HCT116 (cell line): ENCODE data around the gene DDX50. TPM values are rescaled to one million over a fixed set of nuclear protein-coding genes. Genes with fewer than 3 reads are reported as not detected.

ENCODE experiments used
- ATAC-seq: fragments of 200-7000 bp; cut with Tn5 transposase; 2 replicates; pipeline ENCODE4 v1.9.1; 2020; ENCODE audit warnings: mild to moderate bottlenecking, moderate library complexity
- BruUV-seq: library from RNA; stranded (reverse); fragments of 400-500 nt; replicated peaks from 2 replicates; lab custom pipeline; 2021; lab: Mats Ljungman, UMichigan
- CTCF ChIA-PET: fragments of 300-600 bp; sonication (Branson Sonifier 250); formaldehyde crosslinking; loops from one replicate; lab custom pipeline; 2021; ENCODE audit warnings: antibody characterized with exemption; lab: Charles Lee
- POLR2A ChIA-PET: fragments of 300-600, 350-600 bp; sonication (Branson Sonifier 250); formaldehyde crosslinking; loops from one replicate; lab custom pipeline; 2021; ENCODE audit warnings: antibody characterized with exemption; lab: Charles Lee
- RAD21 ChIA-PET, 2 experiments: fragments of 300-600 bp; sonication (Branson Sonifier 250); formaldehyde crosslinking; loops; one replicate each; lab custom pipeline; 2023; ENCODE audit warnings: low total read pairs in 2 of 2; ENCODE audit not compliant: uncharacterized antibody in 2 of 2, unreplicated experiment in 2 of 2, low non-redundant PET in 1 of 2; lab: Charles Lee
- DNase-seq: peaks from one replicate; pipeline ENCODE4 v3.0.0-alpha.2; 2010; ENCODE audit warnings: low read depth, low spot score
- H2AFZ ChIP-seq: fragments of 200-600 bp; shearing (Covaris generic), sonication (generic); 2 replicates; pipeline ENCODE4 v1.6.1; 2017; ENCODE audit warnings: low read depth, mixed run types, mixed read lengths, antibody characterized with exemption, low read length; ENCODE audit not compliant: poor library complexity, severe bottlenecking
- H3K27ac ChIP-seq: 2 replicates; pipeline ENCODE4 v1.5.1; 2012; ENCODE audit warnings: low read depth, low read length
- H3K27me3 ChIP-seq: fragments of 200-600 bp; sonication (generic); 2 replicates; pipeline ENCODE4 v1.6.1; 2016; ENCODE audit warnings: mixed run types, low read length, mixed read lengths; ENCODE audit not compliant: insufficient read depth
- H3K36me3 ChIP-seq, 2 experiments: fragments of 200-500 bp in 1 of 2; fragments of 200-600 bp in 1 of 2; sonication (Bioruptor generic) in 1 of 2; sonication (generic) in 1 of 2; 2 replicates each; pipeline versions ENCODE4 v1.5.1 to v1.6.1; 2014 to 2016; ENCODE audit warnings: low read length in 2 of 2, inconsistent platforms in 1 of 2, mixed read lengths in 1 of 2, mixed run types in 1 of 2; ENCODE audit not compliant: insufficient read depth in 2 of 2, control insufficient read depth in 1 of 2
- H3K4me1 ChIP-seq, 2 experiments: fragments of 200-600 bp in 1 of 2; sonication (generic) in 1 of 2; 2 replicates each; pipeline versions ENCODE4 v1.5.1 to v1.6.1; 2012 to 2017; ENCODE audit warnings: low read length in 2 of 2, inconsistent platforms in 1 of 2, mild to moderate bottlenecking in 1 of 2, mixed read lengths in 1 of 2, mixed run types in 1 of 2, moderate library complexity in 1 of 2; ENCODE audit not compliant: insufficient read depth in 2 of 2, control insufficient read depth in 1 of 2
- H3K4me2 ChIP-seq: fragments of 200-600 bp; sonication (generic); 2 replicates; pipeline ENCODE4 v1.6.1; 2017; ENCODE audit warnings: mixed run types, low read length, mixed read lengths
- H3K4me3 ChIP-seq, 2 experiments: fragments of 200-600 bp in 1 of 2; sonication (generic) in 1 of 2; replicated peaks in 1 of 2; 2 replicates each; pipeline ENCODE4 v1.5.1; 2011 to 2016; ENCODE audit warnings: low read length in 2 of 2, control low read depth in 1 of 2, low read depth in 1 of 2, mild to moderate bottlenecking in 1 of 2, mixed read lengths in 1 of 2, mixed run types in 1 of 2
- H3K79me2 ChIP-seq: fragments of 200-600 bp; sonication (generic); 2 replicates; pipeline ENCODE4 v1.6.1; 2017; ENCODE audit warnings: mild to moderate bottlenecking, mixed run types, low read length, moderate library complexity, mixed read lengths; ENCODE audit not compliant: insufficient read depth
- H3K9ac ChIP-seq: fragments of 200-600 bp; sonication (generic); 2 replicates; pipeline ENCODE4 v1.6.1; 2016; ENCODE audit warnings: low read length, mixed read lengths
- H3K9me2 ChIP-seq: fragments of 200-600 bp; sonication (generic), shearing (Covaris generic); 2 replicates; pipeline ENCODE4 v1.6.1; 2017; ENCODE audit warnings: mixed run types, mild to moderate bottlenecking, moderate library complexity; ENCODE audit not compliant: insufficient read depth
- H3K9me3 ChIP-seq, 2 experiments: fragments of 200-500 bp in 1 of 2; fragments of 200-600 bp in 1 of 2; sonication (Bioruptor generic) in 1 of 2; sonication (generic) in 1 of 2; 2 replicates each; pipeline ENCODE4 v1.6.1; 2014 to 2017; ENCODE audit warnings: low read length in 2 of 2, mixed read lengths in 2 of 2, inconsistent platforms in 1 of 2, low read depth in 1 of 2, mild to moderate bottlenecking in 1 of 2, mixed run types in 1 of 2, moderate library complexity in 1 of 2; ENCODE audit not compliant: control insufficient read depth in 1 of 2, insufficient read depth in 1 of 2
- H4K20me1 ChIP-seq: fragments of 200-600 bp; sonication (generic), shearing (Covaris generic); 2 replicates; pipeline ENCODE4 v1.6.1; 2017; ENCODE audit warnings: mixed run types, mild to moderate bottlenecking, moderate library complexity; ENCODE audit not compliant: insufficient read depth
- JUND ChIP-seq: IDR thresholded peaks from 2 replicates; pipeline ENCODE4 v1.6.1; 2012
- SP1 ChIP-seq: IDR thresholded peaks from 2 replicates; pipeline ENCODE4 v1.6.1; 2012; ENCODE audit warnings: low read depth
- ZNF274 ChIP-seq: fragments of 200-500 bp; sonication (Bioruptor generic); IDR thresholded peaks from 2 replicates; pipeline ENCODE4 v1.6.1; 2014; ENCODE audit warnings: mild to moderate bottlenecking, low read depth, low read length, inconsistent platforms
- intact Hi-C: fragments of 100-400 bp; cut with micrococcal nuclease; formaldehyde crosslinking; loops from 2 replicates; pipeline ENCODE4 v1.10.0; 2022
- total RNA-seq: library from RNA; stranded (reverse); gene quantifications from one replicate; pipeline ENCODE4 v1.2.1, GENCODE V29; 2021; ENCODE audit not compliant: unreplicated experiment
- TF ChIP-seq, protein P1 (sequence below): IDR thresholded peaks from 2 replicates; pipeline ENCODE4 v1.6.1; 2012; ENCODE audit warnings: low read depth
- TF ChIP-seq, protein P2 (sequence below): IDR thresholded peaks from 2 replicates; pipeline ENCODE4 v1.6.1; 2011; ENCODE audit warnings: mild to moderate bottlenecking, low read length, moderate library complexity; ENCODE audit not compliant: insufficient replicate concordance; ENCODE audit errors: extremely low read depth
- TF ChIP-seq, protein P3 (sequence below): IDR thresholded peaks from 2 replicates; pipeline ENCODE4 v1.6.1; 2012

The DDX50 gene
- total RNA-seq, 1 experiment from 2014 or later: 25.6 TPM

DNA sequence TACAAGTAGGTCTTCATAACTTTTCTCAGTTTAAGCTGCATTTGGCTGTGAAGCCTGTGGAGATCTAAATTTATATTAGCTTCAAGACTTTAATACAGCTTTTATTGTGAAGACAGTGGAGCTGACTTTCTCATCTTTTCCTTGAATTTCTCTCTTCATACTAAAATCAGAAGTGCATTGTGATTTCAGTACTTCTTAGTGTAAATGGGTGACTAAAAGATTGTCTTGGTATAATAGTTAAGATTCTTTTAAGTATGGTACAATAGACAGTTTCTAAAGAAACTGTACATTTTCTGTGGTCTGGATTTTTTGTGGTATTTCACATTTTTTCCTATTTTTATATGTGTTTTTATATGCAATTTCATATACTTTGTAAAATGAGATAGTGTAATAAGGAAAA, 33.9 kb downstream of the DDX50 start:
- TF ChIP-seq, protein P1, sequence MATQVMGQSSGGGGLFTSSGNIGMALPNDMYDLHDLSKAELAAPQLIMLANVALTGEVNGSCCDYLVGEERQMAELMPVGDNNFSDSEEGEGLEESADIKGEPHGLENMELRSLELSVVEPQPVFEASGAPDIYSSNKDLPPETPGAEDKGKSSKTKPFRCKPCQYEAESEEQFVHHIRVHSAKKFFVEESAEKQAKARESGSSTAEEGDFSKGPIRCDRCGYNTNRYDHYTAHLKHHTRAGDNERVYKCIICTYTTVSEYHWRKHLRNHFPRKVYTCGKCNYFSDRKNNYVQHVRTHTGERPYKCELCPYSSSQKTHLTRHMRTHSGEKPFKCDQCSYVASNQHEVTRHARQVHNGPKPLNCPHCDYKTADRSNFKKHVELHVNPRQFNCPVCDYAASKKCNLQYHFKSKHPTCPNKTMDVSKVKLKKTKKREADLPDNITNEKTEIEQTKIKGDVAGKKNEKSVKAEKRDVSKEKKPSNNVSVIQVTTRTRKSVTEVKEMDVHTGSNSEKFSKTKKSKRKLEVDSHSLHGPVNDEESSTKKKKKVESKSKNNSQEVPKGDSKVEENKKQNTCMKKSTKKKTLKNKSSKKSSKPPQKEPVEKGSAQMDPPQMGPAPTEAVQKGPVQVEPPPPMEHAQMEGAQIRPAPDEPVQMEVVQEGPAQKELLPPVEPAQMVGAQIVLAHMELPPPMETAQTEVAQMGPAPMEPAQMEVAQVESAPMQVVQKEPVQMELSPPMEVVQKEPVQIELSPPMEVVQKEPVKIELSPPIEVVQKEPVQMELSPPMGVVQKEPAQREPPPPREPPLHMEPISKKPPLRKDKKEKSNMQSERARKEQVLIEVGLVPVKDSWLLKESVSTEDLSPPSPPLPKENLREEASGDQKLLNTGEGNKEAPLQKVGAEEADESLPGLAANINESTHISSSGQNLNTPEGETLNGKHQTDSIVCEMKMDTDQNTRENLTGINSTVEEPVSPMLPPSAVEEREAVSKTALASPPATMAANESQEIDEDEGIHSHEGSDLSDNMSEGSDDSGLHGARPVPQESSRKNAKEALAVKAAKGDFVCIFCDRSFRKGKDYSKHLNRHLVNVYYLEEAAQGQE: no peak
- no peak for TF ChIP-seq ZNF274
- TF ChIP-seq, protein P2, sequence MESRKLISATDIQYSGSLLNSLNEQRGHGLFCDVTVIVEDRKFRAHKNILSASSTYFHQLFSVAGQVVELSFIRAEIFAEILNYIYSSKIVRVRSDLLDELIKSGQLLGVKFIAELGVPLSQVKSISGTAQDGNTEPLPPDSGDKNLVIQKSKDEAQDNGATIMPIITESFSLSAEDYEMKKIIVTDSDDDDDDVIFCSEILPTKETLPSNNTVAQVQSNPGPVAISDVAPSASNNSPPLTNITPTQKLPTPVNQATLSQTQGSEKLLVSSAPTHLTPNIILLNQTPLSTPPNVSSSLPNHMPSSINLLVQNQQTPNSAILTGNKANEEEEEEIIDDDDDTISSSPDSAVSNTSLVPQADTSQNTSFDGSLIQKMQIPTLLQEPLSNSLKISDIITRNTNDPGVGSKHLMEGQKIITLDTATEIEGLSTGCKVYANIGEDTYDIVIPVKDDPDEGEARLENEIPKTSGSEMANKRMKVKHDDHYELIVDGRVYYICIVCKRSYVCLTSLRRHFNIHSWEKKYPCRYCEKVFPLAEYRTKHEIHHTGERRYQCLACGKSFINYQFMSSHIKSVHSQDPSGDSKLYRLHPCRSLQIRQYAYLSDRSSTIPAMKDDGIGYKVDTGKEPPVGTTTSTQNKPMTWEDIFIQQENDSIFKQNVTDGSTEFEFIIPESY: no peak
- no peak for TF ChIP-seq SP1
- TF ChIP-seq JUND: no peak
- TF ChIP-seq, protein P3, sequence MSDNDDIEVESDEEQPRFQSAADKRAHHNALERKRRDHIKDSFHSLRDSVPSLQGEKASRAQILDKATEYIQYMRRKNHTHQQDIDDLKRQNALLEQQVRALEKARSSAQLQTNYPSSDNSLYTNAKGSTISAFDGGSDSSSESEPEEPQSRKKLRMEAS: no peak
- no peaks in the 10 kb centered on the region for H3K79me2 ChIP-seq
- ATAC-seq: no peak
- H3K9ac ChIP-seq: no peak overlapping the region
- H3K4me2 ChIP-seq: no peak overlapping the region
- H3K9me2 ChIP-seq: no peaks in the 10 kb centered on the region
- ChIA-PET RAD21 (no interaction called here), POLR2A (no interaction called here), CTCF (no interaction called here)
- BruUV-seq: no TSS peak
- H3K9me3 ChIP-seq: no peaks in the 10 kb centered on the region
- no peaks in the 10 kb centered on the region for H3K4me1 ChIP-seq
- H3K27ac ChIP-seq: no peak overlapping the region
- no peak overlapping the region for H2AFZ ChIP-seq
- H4K20me1 ChIP-seq: no peaks in the 10 kb centered on the region
- DNase-seq: no peak
- H3K4me3 ChIP-seq: no peak overlapping the region
- H3K36me3 ChIP-seq: peaks cover 5% of the 10 kb centered on the region in 2 experiments; a peak in 3 of 4 replicates
- H3K27me3 ChIP-seq: no peaks in the 10 kb centered on the region
- intact Hi-C loops: no loop called here
